ENCODE results near the gene PITPNM3.

Gene PITPNM3

DNA sequence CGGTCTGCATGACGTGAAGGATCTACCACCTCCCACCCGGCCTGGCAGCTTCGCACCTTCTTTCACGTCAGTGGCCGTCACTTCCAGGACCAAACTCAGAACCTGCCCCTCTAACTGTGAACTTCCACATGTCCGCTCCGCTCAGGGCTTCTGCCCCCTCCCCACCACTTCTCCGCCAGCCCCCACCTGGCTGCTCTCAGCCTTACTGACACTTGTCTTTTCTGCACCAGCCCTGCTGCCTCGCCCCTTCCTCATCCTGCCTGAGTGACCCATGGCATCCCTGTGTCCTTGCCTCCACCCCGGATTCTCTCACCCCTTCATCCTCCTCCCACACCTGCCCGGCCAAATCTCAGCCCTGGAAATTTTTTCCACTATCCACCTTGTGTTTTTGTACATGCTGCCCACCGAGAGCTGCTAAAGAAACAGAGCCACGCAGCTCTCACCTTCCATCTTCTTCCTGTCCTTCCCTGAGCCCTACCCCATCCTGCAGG lies 97.8 kb downstream of the PITPNM3 start:
- no peak for DNase-seq

DNA sequence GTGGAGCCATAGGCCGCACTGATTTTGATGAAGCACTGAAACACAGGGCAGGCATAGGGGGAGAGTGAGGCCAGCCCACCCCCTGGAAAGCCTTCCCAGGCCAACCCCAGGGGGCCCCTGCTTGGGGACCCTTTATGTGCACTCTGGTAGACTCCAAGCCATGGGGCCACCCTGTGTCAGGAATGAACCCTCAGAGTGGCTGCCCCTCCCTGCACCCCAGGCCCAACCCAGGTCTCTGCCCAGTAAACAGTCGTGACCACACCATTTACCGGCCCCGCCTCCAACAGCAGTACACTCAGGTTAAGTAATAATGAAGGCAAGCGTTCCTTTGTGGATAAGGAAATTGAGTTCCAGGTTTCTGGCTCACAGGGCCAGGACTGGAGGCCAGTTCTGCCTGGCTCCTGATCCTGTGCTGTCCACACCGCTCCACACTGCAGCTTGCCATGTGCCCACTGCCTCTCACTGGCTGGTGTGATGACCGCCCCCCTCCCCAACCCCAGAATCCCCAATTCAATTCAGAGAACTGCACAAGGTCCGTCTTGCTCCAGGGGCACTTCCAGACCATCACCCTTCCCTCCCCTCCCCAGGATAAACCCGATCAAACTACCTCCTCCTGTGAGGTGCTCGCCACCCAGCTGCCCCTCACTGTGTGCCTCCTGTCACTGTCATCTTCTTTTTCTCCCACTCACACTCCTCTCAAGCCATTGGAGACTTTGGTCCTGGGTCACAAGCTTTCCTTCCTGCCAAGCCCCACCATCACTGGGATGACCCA lies 98.5 kb downstream of the PITPNM3 start:
- DNase-seq: no peak

DNA sequence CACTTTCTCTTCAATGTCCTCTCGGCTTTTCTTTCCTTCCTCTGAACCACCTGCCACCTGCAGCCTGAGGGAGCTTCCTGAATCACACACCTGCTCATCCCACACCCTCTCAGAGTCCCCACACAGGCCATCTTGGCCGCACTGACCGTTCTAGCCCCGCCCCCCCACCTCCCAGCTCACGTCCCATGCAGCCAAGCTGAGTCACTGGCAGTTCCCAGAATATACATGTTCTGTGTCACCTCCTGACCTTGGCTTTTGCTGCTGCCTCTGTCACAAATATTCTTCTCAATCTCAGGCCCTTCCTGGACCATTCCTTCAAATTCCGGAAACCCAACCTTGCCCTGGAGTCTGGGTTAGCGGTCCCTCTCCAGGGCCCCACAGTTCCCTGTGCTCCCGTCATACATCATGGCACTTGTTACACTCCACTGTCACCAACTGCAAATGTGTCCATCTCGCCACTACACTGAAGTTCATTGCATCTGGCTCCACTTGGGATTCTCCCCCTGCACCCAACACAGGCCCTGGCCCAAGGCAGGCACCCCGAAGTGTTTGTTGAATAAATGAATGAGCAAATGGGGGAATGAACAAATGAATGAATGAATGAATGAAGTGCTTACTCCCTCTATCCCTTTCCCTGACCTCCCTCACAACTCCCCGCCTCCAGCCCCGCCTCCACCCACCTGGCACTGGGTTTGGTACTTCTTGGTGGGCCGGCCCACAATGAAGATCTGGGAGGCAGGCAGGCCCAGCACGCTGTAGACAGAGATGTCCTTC lies 99.3 kb downstream of the PITPNM3 start:
- no peak for DNase-seq

DNA sequence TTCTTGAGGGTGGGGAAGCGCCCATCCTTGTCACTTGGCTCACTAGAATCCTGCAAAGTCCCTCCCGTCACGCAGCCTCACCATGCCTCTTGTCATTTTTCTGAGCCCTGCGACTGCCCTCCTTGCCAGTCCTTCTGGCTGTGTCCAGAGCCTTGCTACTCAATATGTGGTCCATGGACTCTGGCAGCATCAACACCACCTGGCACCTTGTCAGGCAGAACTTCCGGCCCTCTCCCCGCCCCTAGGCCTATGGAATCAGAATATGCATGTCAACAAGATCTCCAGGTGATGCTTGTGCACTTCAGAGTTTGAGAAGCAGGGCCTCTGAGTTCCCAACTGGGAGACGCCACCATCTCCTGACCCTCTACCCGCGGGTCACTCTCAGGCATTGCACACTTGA lies 100.0 kb downstream of the PITPNM3 start:
- no peak for DNase-seq

DNA sequence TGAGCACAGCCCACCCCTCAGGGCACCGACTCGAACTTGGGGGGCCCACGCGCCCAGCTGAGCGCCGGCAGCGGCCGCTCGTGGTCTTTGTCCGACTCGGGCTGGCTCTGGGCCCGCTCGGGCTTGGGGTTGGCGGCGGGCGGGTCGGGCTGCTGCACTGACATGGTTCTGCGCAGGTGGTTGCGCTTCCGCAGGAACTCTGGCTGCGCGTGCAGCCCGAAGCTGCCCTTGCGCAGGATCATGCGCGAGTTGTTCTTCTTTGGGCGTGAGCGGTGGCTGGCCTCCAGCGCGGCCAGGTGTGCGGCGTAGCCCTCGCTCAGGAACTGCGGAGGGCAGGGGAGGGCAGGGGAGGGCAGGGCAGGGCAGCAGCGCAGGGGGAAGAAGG lies 101.0 kb downstream of the PITPNM3 start:
- peak; percentile 42 for DNase-seq

DNA sequence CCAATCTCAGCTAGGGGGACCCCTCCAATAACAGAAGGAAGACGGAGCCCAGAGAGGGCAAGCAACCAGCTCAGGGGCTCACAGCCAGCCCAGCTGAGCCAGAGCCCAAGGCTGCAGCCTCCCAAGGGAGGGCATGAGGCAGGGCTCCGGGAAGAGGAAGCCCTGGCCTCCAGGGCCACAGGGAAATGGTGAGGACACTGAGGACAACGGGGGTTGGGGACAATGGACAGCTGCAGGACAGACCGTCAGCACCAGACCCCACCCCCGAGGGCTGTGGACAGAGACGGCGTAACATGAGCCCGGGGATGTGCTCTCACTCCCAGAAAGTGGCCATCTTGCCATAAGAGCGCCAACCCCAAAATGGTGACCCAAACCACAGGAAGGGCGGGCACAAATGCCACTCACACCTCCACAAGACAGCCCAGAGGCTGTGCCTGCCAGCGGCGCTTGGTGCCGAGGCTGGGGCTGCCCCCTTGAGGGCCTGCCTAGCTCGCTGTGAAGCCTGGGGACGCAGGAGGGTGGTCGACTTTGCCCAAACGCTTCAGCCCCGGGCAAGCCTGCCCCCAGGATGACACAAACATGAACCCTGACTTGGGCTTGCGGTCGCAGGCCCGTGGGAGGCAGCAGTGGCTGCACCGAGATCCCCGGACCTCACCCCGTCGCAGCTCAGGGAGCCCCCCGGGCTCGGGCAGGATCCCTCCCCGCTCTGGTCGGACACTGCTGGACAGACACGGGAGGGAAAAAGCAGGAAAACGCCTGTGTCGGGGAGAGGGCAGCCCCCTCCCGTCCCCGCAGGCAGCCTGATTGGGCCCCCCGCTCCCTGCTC lies 101.6 kb downstream of the PITPNM3 start:
- no peak for DNase-seq

DNA sequence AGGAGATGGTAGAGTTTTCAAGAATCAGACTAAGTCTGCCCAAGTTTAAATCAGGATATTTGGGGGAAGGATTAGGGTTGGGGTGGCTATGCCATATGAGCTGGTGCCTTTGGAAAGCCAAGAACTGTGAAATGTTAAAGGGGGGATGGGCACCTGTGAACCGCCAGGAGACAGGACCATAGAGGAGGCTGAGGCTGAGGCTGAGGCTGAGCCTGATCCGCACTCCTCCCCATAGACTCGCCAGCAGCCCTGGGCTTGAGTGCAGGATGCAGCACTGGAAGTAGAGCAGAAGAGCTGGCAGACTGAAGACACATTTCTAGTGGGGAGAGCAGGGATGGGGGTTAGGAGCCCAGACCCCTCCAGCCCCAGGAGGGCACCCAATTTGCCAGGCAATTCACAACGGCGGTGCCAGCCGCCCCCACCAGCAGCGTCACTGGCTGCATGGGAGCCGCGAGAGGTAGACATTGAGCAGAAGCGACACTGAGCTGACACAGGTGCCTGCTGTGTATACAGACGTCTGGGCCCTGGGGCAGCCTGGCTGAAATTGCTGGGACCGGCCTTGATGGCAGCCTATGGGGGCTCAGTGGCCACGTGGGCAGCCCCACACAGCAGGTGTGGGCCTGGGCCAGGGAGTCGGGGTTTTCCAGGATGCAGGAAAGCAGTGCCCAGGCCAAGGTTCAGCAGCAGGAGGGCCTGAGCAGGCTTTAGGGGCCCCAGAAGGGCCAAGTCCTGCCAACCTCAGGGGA lies 102.9 kb downstream of the PITPNM3 start:
- DNase-seq: no peak

DNA sequence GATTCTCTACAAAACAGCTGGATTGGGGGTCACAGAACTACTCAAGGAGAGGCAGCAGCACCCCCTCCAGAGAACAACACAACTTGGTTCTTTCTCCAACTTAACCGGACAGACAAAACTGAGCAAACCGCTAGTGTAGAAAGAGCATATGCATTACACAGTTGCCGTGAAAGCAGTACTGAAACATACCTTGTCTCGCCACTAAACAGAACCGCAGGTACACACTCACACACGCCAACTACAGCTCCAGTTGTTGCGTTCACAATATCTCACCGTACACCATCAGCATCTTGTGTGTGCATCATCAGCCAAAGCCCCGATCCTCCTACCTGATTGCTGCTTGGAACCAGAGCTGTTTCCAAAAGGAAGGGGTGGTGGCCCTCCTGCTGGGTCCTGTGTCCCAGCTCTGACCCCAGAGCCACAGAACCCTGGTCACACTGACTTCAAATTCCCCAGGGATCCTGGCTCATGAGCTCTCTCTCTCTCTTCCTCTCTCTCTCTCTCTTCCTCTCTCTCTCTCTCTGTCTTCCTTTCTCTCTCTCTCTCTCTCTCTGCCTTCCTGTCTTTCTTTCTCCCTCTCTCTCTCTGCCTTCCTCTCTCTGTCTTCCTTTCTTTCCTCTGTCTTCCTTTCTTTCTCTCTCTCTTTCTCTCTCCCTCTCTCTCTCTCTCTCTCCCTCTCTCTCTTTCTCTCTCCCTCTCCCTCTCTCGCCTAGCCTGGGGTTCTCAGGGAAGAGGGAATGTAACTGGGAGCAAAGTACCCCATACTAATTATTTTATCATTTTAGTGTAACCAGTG lies 103.7 kb downstream of the PITPNM3 start:
- DNase-seq: no peak

DNA sequence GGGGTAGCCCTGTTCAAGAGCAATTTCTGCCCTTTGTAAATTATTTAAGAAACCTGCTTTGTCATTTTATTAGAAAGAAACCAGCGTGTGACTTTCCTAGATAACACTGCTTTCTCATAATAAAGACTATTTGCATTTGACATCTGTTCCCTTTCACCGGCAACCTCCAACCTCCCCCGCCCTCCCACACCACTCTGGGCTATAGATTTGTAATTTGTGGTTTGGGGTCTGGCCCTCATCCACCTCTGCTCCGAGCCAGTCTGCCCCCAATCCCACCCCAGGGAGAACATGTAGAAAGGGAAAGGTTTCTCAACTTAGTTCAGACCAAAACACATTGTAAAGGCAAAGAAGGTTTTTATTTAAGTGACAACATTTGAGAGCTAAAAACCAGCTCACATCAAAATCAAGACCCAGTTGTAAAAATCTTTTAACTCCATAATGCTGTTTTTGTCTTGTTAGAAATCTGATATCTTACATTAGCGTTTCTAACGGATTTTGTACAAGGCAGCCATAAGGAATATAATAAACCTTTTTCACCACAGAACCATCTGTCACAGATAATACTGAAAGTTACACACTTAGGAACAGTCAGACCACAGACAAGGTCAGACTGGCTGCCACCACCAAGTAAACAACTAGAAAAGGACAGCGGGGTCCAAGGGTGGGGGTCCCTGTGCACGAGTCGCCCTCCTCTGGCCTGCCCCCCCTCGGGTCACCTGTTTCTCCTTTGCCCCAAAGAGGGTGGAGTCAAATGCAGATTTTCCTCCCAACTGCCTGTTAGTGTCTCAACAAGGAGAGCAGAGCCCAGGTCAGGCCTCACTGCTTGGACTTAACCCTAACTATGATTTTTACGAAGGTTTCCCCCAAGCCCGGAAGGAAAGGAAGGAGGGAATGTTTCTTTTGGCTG lies 105.2 kb downstream of the PITPNM3 start:
- DNase-seq: no peak

DNA sequence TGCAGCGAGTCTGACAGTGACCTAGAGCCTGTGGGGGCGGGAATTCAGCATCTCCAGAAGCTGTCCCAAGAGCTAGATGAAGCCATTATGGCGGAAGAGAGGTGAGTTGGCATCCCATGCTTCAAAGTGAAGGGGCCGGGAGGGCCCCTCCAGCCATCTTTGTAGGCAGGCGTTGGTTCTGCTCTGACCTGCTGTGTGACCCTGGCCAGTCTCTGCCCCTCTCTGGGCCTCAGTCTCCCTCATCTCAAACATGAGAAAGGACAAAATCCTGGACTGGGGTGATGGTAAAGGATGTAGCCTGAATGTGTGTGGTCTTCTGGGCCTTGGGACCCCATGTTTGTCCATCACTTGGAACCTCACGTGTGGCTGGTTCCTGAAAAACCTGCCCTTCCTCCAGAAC lies 107.0 kb downstream of the PITPNM3 start:
- no peak for DNase-seq

DNA sequence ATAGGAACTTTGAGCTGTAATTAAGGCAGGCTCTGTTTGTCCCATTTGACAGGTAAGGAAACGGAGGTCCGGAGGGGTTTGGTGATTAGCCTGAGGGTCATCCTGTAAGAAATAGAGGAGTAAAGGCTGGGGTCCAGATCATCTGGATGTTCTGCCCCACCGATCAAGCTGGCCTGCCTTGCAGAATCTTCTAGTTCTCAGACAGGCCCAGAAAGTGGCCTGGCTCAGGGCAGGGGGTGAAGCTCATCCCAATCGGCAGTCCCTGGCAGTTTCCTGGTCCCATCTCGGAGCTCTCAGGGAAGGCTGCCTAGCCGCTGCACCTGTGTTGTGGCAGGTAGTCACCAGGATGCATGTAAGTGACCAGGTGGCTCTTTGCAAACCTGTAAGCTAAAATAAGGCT lies 107.9 kb downstream of the PITPNM3 start:
- no peak for DNase-seq

DNA sequence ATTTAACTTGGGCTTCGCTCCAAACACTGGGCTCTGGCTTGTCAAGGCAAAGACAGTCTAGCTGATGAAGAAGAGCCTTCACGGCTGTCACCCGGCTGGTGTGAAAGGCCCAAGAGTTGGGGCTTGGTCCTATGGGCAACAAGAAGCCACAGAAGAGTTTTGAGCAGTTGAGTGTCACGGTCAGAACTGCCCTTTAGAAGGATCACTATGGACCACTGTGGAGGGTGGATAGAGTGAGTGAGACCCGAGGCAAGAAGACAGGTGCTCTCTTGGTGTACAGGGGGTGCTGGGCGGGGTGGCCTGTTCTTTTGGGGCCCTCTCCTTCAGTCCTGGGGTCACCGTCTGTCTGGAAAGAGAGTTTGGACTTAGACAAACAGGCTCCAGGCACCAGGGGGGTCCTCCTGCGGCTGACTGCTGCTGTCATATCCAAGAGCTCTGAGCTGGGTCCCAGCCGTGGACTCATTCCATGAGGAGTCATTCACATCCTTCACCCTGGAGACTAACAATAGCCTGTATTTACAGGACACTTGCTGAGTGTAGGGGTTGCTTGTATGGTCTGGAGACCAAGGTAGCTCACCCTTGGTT lies 109.7 kb downstream of the PITPNM3 start:
- DNase-seq: no peak

DNA sequence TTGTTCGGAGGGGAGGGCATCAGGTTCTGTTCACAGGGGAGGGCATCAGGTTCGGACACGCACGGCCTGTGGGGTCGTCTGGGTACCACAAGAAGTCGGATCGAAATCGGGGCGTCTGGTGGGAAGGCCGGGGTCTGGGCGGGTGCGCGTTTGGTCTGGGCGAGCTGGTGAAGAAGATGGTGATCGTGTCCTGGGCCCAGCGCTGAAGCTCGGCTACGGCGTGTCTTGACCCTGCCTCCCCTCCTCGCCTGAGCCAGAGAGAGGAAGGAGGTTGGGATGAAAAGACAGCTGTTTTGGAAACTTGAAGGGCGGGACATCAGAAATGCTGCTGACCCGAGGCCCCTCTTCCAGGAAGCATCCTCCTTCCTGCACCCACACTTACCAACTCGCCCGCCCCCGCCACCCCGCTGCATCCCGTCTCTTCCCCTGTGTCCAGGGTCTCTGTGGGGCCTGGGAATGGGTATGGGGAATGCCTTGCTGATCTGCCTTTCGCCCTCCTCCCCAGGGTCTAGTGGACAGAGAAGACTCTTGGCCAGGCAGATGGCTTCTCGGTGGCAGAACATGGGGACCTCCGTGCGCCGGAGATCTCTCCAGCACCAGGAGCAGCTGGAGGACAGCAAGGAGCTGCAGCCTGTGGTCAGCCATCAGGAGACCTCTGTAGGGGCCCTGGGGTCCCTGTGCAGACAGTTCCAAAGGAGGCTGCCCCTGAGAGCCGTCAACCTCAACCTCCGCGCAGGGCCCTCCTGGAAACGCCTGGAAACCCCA lies 111.6 kb downstream of the PITPNM3 start:
- no peak for DNase-seq

DNA sequence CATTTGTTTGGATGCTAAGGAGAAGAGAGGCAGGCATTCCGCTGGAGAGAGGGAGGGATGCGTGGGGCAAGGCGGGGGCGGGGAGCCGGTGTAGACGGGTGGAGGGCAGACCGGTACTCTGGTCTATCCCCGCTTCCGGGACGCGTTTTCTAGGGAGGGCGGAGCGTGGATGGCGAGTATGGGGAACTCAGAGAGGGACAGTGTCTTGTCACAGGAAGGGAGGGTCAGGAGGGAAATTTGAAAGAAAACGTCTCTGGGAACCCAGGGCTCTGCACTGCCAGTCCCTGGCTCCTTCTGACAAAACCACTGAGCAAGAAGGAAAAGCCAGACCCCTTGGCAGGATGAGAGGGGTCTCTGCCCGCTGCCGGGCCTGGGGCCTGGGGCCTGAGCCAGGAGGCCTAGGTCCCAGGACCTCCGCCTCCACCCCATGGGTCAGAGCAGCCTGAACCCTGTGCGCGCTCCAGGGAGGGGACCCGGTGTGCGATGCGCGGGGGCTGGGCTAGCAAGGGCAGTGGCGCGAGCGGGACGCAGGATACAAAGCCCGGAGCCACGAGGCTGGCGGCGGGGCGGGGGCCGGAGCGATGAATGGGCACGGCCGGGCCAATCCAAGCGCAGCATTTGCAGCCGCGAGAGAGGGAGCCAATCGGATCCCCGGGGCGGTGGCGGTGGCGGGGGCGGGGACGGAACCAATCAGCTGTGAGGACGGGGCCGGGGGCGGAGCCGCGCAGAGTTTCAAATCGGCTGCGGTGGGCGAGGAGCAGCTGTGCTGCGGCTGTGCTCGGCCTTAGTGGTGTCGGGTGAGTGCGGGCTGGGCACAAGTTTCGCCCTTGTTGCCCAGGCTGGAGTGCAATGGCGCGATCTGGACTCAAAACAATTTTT lies 112.4 kb downstream of the PITPNM3 start, which contains the start of gene PIMREG:
Gene PIMREG (plus strand): TSS at position 764 of the 879 bp plus-strand sequence. CDS start 656 bp downstream, outside the sequence.
- peak; percentile 81 for DNase-seq

DNA sequence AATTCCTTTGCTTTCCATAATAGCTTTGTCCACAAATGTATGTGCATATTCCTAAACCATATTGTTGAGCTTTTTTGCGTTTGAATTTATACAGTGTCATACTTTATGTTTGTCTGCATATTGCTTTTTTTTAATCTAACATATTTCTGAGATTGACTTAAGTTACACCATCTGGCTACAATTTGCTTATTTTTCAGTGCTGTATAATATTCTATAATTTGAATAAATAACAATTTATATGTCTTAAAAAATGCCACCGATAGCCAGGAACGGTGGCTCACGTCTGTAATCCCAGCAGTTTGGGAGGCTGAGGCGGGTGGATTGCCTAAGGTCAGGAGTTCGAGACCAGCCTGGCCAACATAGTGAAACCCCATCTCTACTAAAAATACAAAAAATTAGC lies 113.6 kb downstream of the PITPNM3 start:
- DNase-seq: no peak

DNA sequence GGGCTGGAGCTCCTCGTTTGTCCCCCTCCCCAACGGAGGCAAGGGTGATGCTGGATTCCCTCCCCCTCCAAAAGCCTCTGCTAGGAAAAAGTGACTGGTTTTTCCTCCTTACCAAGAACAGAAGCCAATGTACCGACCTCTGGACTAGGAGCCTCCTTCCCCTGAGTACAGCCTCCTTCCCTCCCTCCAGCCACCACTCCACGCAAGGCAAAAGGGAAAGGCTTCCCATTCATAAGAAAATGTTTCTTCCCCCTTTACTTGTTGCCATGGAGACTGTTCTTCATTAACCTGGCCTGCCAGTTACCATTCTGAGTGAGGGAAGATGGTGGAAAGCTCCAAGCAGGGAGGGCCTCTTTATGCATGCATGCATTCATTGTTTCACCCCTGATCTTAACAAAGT lies 116.4 kb downstream of the PITPNM3 start:
- no peak for DNase-seq

DNA sequence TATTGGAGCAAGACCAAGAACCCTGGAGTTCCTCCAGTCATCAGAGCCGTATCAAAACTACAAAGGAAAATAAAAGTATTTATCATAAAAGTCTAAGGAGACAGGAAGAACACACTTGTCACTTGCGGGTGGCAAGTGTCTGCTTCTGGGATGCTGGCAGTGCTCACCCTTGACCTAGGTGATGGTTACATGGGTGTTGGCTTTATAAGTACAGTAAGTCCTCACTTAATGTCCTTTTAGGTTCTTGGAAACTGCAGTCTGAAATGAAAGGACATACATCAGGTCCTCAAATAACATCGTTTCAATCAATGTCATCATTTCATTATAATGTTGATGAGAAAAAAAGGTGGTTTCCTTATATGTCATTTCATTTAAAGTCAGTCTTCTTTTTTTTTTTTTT lies 118.4 kb downstream of the PITPNM3 start:
- DNase-seq: no peak

DNA sequence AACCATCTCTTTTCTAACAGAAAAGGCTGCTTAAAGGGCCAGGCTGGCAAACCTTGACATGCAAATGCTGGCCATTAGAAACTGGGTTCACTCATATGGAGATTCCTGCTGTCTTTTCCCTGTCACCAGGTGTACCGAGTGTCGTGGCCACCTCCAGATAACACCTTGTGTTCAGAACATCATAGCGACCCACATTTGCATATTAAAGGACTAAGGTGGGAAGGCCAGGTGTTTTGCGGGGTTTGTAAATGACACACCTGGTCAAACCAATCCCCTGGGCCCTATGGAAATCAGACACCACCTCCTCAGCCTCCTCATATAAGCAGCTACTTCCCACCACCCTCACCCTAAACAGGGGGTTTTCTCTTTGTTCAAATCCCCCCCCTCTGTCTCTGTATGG lies 118.9 kb downstream of the PITPNM3 start:
- DNase-seq: no peak

Data from central memory CD4-positive, alpha-beta T cell (primary cell).